Measurements from ENCODE around the gene CIPC.

DNA sequence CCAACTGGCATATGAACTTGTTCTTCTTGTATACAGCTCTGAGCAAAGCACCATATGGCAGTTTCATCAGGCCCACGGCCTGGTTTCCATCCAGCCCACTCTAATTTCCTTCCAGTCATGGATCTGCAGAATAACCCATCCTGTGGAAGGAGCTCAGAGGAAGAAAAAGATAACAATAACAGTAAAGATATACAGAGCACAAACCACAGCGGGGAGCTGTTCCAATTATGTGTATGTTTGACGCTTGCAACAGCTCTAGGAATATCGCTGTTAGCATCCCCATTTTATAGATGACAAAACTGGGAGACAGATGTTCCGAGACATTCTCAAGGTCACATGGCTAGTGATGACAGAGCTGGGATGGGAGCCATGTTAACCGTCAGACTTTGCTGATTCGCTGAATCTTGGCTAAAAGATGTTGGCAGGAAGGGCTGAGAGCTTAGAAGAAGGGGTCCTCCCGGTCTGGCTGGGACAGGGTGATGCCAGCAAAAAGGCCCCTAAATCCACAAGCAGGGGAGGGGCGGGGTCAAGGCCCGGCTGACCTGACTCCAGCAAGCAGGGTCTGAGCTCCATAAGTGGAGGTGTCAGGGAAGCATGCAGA is 34.4 kb upstream of the CIPC start:
- TF ChIP-seq CTCF (conservative IDR thresholded peaks at IDR 0.05; ENCODE audit: low read depth, low read length) (no peak), EZH2 (IDR thresholded peaks at IDR 0.05; ENCODE audit: borderline replicate concordance, low read depth, low read length, poor library complexity, severe bottlenecking) (no peak)
